ENCODE measurements around the gene POLR1E. TPM values are rescaled to one million over a fixed set of nuclear protein-coding genes. Genes with fewer than 3 reads are reported as not detected.

Gene POLR1E
- total and polyA plus RNA-seq, 2 of the 8 experiments (the other 6 are each of a cell fraction or from before 2014, with no cell fraction given), result 16.0 to 40.0 TPM

DNA sequence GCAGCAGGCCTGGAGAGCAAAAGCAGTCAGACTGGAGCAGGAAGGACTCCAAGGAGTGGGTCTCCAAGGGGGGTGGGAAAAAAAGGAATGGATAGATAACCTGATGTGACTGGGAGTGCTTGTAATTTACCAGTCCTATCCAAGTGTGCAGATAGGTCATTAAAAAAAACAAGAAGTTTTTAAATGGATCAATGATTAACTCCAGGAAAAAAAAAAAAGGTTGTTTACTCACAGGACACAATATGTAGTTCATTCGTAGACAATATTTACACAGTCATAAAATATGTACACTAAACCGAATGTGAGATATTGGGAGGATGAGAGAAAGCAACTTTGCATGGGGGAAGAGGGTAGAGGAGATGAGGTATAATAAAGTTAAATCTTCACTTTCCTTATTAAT, 40.9 kb upstream of the POLR1E start:
- Histone ChIP-seq H4K91ac (replicated peaks; ENCODE audit: insufficient read length, low read length) (no peak overlapping the region), H3K27me3 (replicated peaks in 1 of 4; ENCODE audit: control insufficient read depth in 3 of 4, extremely low read depth in 1 of 4, insufficient read depth in 3 of 4, low read length in 3 of 4) (no peaks in the 10 kb centered on the region), H3K9ac (replicated peaks in 1 of 4; ENCODE audit: extremely low read depth in 1 of 4, low read depth in 3 of 4, low read length in 3 of 4) (no peak overlapping the region), H4K8ac (ENCODE audit: extremely low read depth, insufficient read depth, low read length) (no peak overlapping the region), H3K4me3 (ENCODE audit: extremely low read depth in 1 of 4, insufficient read depth in 2 of 4, low read depth in 3 of 4, low read length in 4 of 4) (no peak overlapping the region), H3K14ac (ENCODE audit: insufficient read length) (no peak overlapping the region), H3K36me3 (ENCODE audit: control insufficient read depth in 2 of 4, insufficient read depth in 4 of 4, low read length in 3 of 4) (peaks cover 20 to 28% (median 22%) of the 10 kb centered on the region in 4 experiments), H3K9me3 (ENCODE audit: insufficient read depth in 2 of 2, low read depth in 1 of 2, low read length in 1 of 2) (no peaks in the 10 kb centered on the region), H2BK12ac (ENCODE audit: low read depth, low read length) (no peak overlapping the region), H2BK120ac (replicated peaks; ENCODE audit: low read depth, low read length) (no peak overlapping the region), H3K4ac (replicated peaks; ENCODE audit: insufficient read length, low read depth, low read length) (no peak overlapping the region), H2BK15ac (ENCODE audit: low read length) (no peak overlapping the region), H3K23ac (ENCODE audit: insufficient read length) (no peak overlapping the region), H4K5ac (ENCODE audit: insufficient read length, low read depth, low read length) (no peak overlapping the region), H3K56ac (replicated peaks; ENCODE audit: insufficient read length, low read depth, low read length) (no peak overlapping the region), H3K79me1 (ENCODE audit: low read depth, low read length) (peaks cover 4% of the 10 kb centered on the region), H3K4me1 (replicated peaks in 1 of 4; ENCODE audit: control insufficient read depth in 3 of 4, insufficient read depth in 4 of 4, low read length in 3 of 4) (no peaks in the 10 kb centered on the region; a peak in 1 of 7 replicates), H3K18ac (ENCODE audit: extremely low read depth, low read length) (no peak overlapping the region), H2AK5ac (ENCODE audit: low read depth, low read length) (no peak overlapping the region), H3K4me2 (ENCODE audit: insufficient read depth in 1 of 2, low read depth in 2 of 2, low read length in 2 of 2) (no peak overlapping the region), H2BK5ac (ENCODE audit: low read depth, low read length) (no peak overlapping the region), H3K23me2 (ENCODE audit: low read depth, low read length) (no peaks in the 10 kb centered on the region), H4K20me1 (replicated peaks in 1 of 2; ENCODE audit: control insufficient read depth in 1 of 2, insufficient read depth in 2 of 2, low read length in 2 of 2) (peaks cover 12 to 14% of the 10 kb centered on the region in 2 experiments), H3K27ac (ENCODE audit: low read depth, low read length) (no peak overlapping the region), H3K79me2 (ENCODE audit: control insufficient read depth in 1 of 2, insufficient read depth in 2 of 2, low read length in 2 of 2) (peaks cover 0 to 57% of the 10 kb centered on the region in 2 experiments; a peak in 3 of 4 replicates), H2BK20ac (ENCODE audit: low read length) (no peak overlapping the region), H2AFZ (ENCODE audit: low read length) (no peak overlapping the region)
- 83% methylated on average over 2 of the region's 2 CpGs; no CpG with 5 or more reads in 1 of the 2 experiments for WGBS, 2 experiments (ENCODE audit: extremely low coverage in 1 of 2, insufficient coverage in 1 of 2, insufficient read length in 1 of 2, insufficient replicate concordance in 2 of 2, low coverage in 1 of 2, low lambda C conversion rate in 2 of 2, missing lambda C conversion rate in 1 of 2)
- DNase-seq (ENCODE audit: low read depth in 1 of 2, low spot score in 2 of 2) (no peak), FAIRE-seq (no peak)
- ChIA-PET CTCF (ENCODE audit: partially characterized antibody) (no interaction called here), POLR2A (ENCODE audit: partially characterized antibody) (interaction anchor here (0.8 to 1.4 kb wide), 4 partner anchors 9 to 15 kb away, joined by 3 to 8 read pairs (median 4); no protein-coding TSS in a partner anchor)
- TF ChIP-seq, protein P1, sequence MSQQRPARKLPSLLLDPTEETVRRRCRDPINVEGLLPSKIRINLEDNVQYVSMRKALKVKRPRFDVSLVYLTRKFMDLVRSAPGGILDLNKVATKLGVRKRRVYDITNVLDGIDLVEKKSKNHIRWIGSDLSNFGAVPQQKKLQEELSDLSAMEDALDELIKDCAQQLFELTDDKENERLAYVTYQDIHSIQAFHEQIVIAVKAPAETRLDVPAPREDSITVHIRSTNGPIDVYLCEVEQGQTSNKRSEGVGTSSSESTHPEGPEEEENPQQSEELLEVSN (IDR thresholded peaks at IDR 0.05), result no peak
- TF ChIP-seq TCF12 (IDR thresholded peaks at IDR 0.05; ENCODE audit: low read depth, low read length) (no peak), CREB1 (IDR thresholded peaks at IDR 0.05) (no peak), EGR1 (IDR thresholded peaks at IDR 0.05; ENCODE audit: borderline replicate concordance, low read depth, low read length) (no peak), HDAC2 (IDR thresholded peaks at IDR 0.05; ENCODE audit: borderline replicate concordance in 1 of 2, low read depth in 2 of 2, low read length in 2 of 2) (no peak), YY1 (IDR thresholded peaks at IDR 0.05; ENCODE audit: low read depth, low read length) (no peak), BRCA1 (IDR thresholded peaks at IDR 0.05; ENCODE audit: low read depth, low read length) (no peak), FOSL1 (IDR thresholded peaks at IDR 0.05; ENCODE audit: insufficient read depth, low read depth, low read length) (no peak), KDM1A (IDR thresholded peaks at IDR 0.05; ENCODE audit: borderline replicate concordance, low read length) (no peak), TBP (IDR thresholded peaks at IDR 0.05; ENCODE audit: low read depth, low read length) (no peak), MAFK (IDR thresholded peaks at IDR 0.05; ENCODE audit: low read depth, low read length) (no peak), POLR2AphosphoS5 (IDR thresholded peaks at IDR 0.05; ENCODE audit: low read depth, low read length) (no peak), POU5F1 (IDR thresholded peaks at IDR 0.05; ENCODE audit: low read depth, low read length) (no peak), JUND (IDR thresholded peaks at IDR 0.05; ENCODE audit: low read length) (no peak), RFX5 (IDR thresholded peaks at IDR 0.05; ENCODE audit: borderline replicate concordance, low read depth, low read length) (no peak)

All from H1 (cell line).